Pancreas (tissue), 10 donors: Measurements from ENCODE around the gene MYL10. TPM values are rescaled to one million over a fixed set of nuclear protein-coding genes. Genes with fewer than 3 reads are reported as not detected.
"Not testable (repeated sequence)": the region's sequence is repeated elsewhere in the genome, so short reads cannot be mapped to it uniquely, and the experiment has no call there.

Experiments
- ATAC-seq, 4 donors: fragments of 200-7000 bp; cut with Tn5 transposase; one replicate each; pipeline versions ENCODE4 v1.8.0 to v1.9.1; 2020; ENCODE audit warnings: mild to moderate bottlenecking in 4 of 4, moderate library complexity in 4 of 4
- DNase-seq, 6 donors: peaks; one replicate each; pipeline ENCODE4 v3.0.0-alpha.2; 2020
- FAIRE-seq: peaks from 2 replicates; lab custom pipeline; 2012; peaks lifted over from hg19 to GRCh38; lab: Jason Lieb, UNC
- H3K27ac ChIP-seq, 4 donors: fragments of 200-600 bp; sonication (generic); 1 replicate in 3 of 4; 2 replicates in 1 of 4; pipeline versions ENCODE4 v1.5.0 to v1.8.0; 2020
- H3K27me3 ChIP-seq, 4 donors: fragments of 200-600 bp; one replicate each; pipeline ENCODE4 v1.8.0; 2021
- H3K36me3 ChIP-seq, 3 donors: fragments of 200-600 bp; sonication (generic) in 1 of 3; one replicate each; pipeline versions ENCODE4 v1.5.0 to v1.8.0; 2020 to 2021
- H3K4me1 ChIP-seq, 3 donors: fragments of 200-600 bp; one replicate each; pipeline ENCODE4 v1.8.0; 2021
- H3K4me3 ChIP-seq, 4 donors: fragments of 200-600 bp; sonication (generic) in 2 of 4; one replicate each; pipeline versions ENCODE4 v1.5.0 to v1.8.0; 2020 to 2021
- H3K9me3 ChIP-seq, 4 donors: fragments of 200-600 bp; one replicate each; pipeline ENCODE4 v1.8.0; 2021
- CTCF ChIP-seq, 4 donors: fragments of 200-600 bp; sonication (generic) in 3 of 4; IDR thresholded peaks; one replicate each; pipeline versions ENCODE4 v1.5.0 to v1.8.0; 2021; ENCODE audit warnings: antibody characterized with exemption in 4 of 4
- WGBS, 2 donors: extraction: QIAGEN DNeasy Blood & Tissue Kit; methylation state at CpG; one replicate each; pipeline ENCODE4 v1.1.7; 2013; 5-methylcytosine and 5-hydroxymethylcytosine counted together
- intact Hi-C, 3 donors: fragments of 100-400 bp; cut with DNase I; formaldehyde crosslinking; loops; one replicate each; pipeline versions ENCODE4 v1.11.1 to v1.14.2; 2022
- polyA plus RNA-seq, 2 donors: library from polyadenylated mRNA; stranded (reverse); fragments of 200-250 nt; gene quantifications; one replicate each; pipeline ENCODE4 v1.2.3, GENCODE V29; 2013
- total RNA-seq, 6 donors: library from RNA; stranded (reverse); fragmentation: NEBNext Ultra II Directional in 4 of 6; extraction: Animal tissue kit (Norgen Biotek cat#: 25700) in 4 of 6; gene quantifications; one replicate each; pipeline versions ENCODE4 v1.2.1 to v1.2.4, GENCODE V29; 2021 to 2023
- donor health status: healthy with polysubstance abuse.
- donor health status: DM: no; HTN: no; CAD: no; lungs with moderate emphysema.
- donor health status: DM: no; HTN: no; CAD: no.
- donor health status: control.
- donor health status: control.
- donor health status: Bipolar disorder and iron deficiency.
- donor health status: DM: yes; HTN: yes; CAD: no.
- donor health status: DM: no; HTN: no; CAD: no.
- donor health status: DM: no; HTN: no; CAD: no.
- donor health status: DM: yes; HTN: yes; CAD: no.

Gene MYL10
- total and polyA plus RNA-seq, 8 donors, result not detected

DNA sequence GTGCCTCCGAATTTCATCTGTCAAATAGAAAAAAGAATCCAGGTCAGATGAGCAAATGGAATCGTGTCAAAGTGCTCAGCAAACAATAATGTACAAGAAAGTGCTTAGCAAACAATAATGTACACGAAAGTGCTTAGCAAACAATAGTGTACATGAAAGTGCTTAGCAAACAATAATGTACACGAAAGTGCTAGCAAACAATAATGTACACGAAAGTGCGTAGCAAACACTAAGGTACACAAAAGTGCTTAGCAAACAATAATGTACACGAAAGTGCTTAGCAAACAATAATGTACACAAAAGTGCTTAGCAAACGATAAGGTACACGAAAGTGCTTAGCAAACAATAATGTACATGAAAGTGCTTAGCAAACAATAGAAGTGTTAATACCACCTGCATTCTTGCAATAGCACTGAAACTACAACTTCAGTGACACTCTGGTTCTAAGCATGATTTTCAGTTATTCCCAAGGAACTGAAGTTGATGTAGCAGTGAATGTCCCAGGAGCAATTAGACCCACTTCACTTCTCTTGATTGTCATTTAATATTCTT lies 33.4 kb upstream of the MYL10 start:
- H3K4me1 ChIP-seq, result no peaks in the 10 kb centered on the region
- no peak overlapping the region for H3K27ac ChIP-seq
- no peaks in the 10 kb centered on the region for H3K27me3 ChIP-seq
- no peak for ATAC-seq
- no peak for TF ChIP-seq CTCF (IDR thresholded peaks at IDR 0.05)
- 55% methylated on average over 9 of the region's 9 CpGs for WGBS, 2 donors
- no peak for FAIRE-seq
- DNase-seq, result no peak
- no peaks in the 10 kb centered on the region for H3K9me3 ChIP-seq
- H3K4me3 ChIP-seq, result no peak overlapping the region
- no peaks in the 10 kb centered on the region for H3K36me3 ChIP-seq
- intact Hi-C loops, result no loop called here

GRCh38 chr7:101659706-101660105 lies 30.6 kb upstream of the MYL10 start:
- H3K36me3 ChIP-seq, result no peaks in the 10 kb centered on the region
- no peaks in the 10 kb centered on the region for H3K4me1 ChIP-seq
- DNase-seq (no peak), ATAC-seq (no peak), FAIRE-seq (no peak)
- H3K27ac ChIP-seq, result no peak overlapping the region
- H3K4me3 ChIP-seq, result no peak overlapping the region
- H3K27me3 ChIP-seq, result no peaks in the 10 kb centered on the region
- 63 to 71% methylated on average over 2 of the region's 2 CpGs for WGBS, 2 donors
- H3K9me3 ChIP-seq, result no peaks in the 10 kb centered on the region
- no peak for TF ChIP-seq CTCF (IDR thresholded peaks at IDR 0.05)
- intact Hi-C loops, result no loop called here

GRCh38 chr7:101657171-101657570 lies 28.1 kb upstream of the MYL10 start:
- H3K27ac ChIP-seq, result no peak overlapping the region
- H3K4me1 ChIP-seq, result no peaks in the 10 kb centered on the region
- 50 to 70% methylated on average over 5 of the region's 5 CpGs for WGBS, 2 donors
- H3K27me3 ChIP-seq, result no peaks in the 10 kb centered on the region
- no peaks in the 10 kb centered on the region for H3K36me3 ChIP-seq
- H3K4me3 ChIP-seq, result no peak overlapping the region
- intact Hi-C loops, result no loop called here
- TF ChIP-seq CTCF (IDR thresholded peaks at IDR 0.05), result no peak
- no peak for DNase-seq
- no peaks in the 10 kb centered on the region for H3K9me3 ChIP-seq
- no peak for ATAC-seq
- no peak for FAIRE-seq

DNA sequence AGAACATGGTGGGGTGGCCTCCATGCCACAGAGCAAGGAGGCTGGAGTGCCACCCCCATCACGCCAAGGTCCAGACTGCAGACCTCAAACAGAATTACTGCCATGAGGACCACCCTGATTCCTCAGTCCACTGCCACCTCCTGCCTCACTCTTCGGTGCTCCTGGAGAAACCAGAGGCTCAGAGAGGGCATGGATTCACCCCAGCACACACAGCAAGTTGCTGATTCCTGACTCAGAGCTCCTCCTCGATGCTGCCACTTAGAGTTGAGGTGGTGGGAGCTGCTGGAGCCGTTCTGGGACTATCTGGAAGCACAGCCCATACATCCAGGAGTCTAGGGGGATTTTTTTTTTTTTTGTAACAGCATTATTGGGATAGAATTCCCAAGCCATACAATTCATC lies 22.0 kb upstream of the MYL10 start:
- intact Hi-C loops, result no loop called here
- WGBS, 2 donors, result 55 to 59% methylated on average over 4 of the region's 4 CpGs
- ATAC-seq, result no peak
- H3K27ac ChIP-seq, result no peak overlapping the region
- FAIRE-seq, result no peak
- no peak overlapping the region for H3K4me3 ChIP-seq
- TF ChIP-seq CTCF (IDR thresholded peaks at IDR 0.05), result no peak
- no peaks in the 10 kb centered on the region for H3K36me3 ChIP-seq
- DNase-seq, result no peak
- no peaks in the 10 kb centered on the region for H3K27me3 ChIP-seq
- H3K4me1 ChIP-seq, result no peaks in the 10 kb centered on the region
- H3K9me3 ChIP-seq, result no peaks in the 10 kb centered on the region

GRCh38 chr7:101650579-101651081 lies 21.5 kb upstream of the MYL10 start:
- no peaks in the 10 kb centered on the region for H3K9me3 ChIP-seq
- TF ChIP-seq CTCF (IDR thresholded peaks at IDR 0.05), result no peak
- no peaks in the 10 kb centered on the region for H3K27me3 ChIP-seq
- H3K4me3 ChIP-seq, result no peak overlapping the region
- H3K36me3 ChIP-seq, result no peaks in the 10 kb centered on the region
- FAIRE-seq (no peak), ATAC-seq (no peak), DNase-seq (no peak)
- intact Hi-C loops, result no loop called here
- H3K27ac ChIP-seq, result no peak overlapping the region
- no peaks in the 10 kb centered on the region for H3K4me1 ChIP-seq
- WGBS, 2 donors, result 26 to 36% methylated on average over 8 of the region's 8 CpGs

GRCh38 chr7:101647876-101648275 lies 18.8 kb upstream of the MYL10 start:
- intact Hi-C loops, H3K27me3 ChIP-seq, H3K4me3 ChIP-seq, H3K9me3 ChIP-seq, H3K27ac ChIP-seq, H3K36me3 ChIP-seq, DNase-seq, FAIRE-seq, H3K4me1 ChIP-seq, ATAC-seq: not testable (repeated sequence)
- WGBS, 2 donors, result 84 to 89% methylated on average over 12 of the region's 12 CpGs
